Thyroid gland (tissue), 4 donors: ENCODE data around the gene KCNQ1. TPM values are rescaled to one million over a fixed set of nuclear protein-coding genes. Genes with fewer than 3 reads are reported as not detected.

Source experiments
- DNase-seq, 2 donors: peaks; one replicate each; pipeline ENCODE4 v3.0.0-alpha.2; 2019
- H3K27ac ChIP-seq, 3 donors: fragments of 200-600 bp; sonication (generic); 1 replicate in 2 of 3; 2 replicates in 1 of 3; pipeline ENCODE4 v1.5.1; 2016 to 2019; ENCODE audit warnings: mild to moderate bottlenecking in 1 of 3, moderate library complexity in 1 of 3
- H3K27me3 ChIP-seq: fragments of 200-600 bp; sonication (generic); one replicate; pipeline ENCODE4 v1.5.1; 2019
- H3K36me3 ChIP-seq, 2 donors: fragments of 200-600 bp; sonication (generic); one replicate each; pipeline ENCODE4 v1.5.1; 2016 to 2019
- H3K4me1 ChIP-seq, 2 donors: fragments of 200-600 bp; sonication (generic); one replicate each; pipeline ENCODE4 v1.5.1; 2017 to 2019
- H3K4me3 ChIP-seq, 3 donors: fragments of 200-600 bp; sonication (generic); replicated peaks in 1 of 3; 1 replicate in 2 of 3; 2 replicates in 1 of 3; pipeline ENCODE4 v1.5.1; 2016; ENCODE audit warnings: mild to moderate bottlenecking in 1 of 3
- H3K9me3 ChIP-seq: fragments of 200-600 bp; sonication (generic); one replicate; pipeline ENCODE4 v1.5.1; 2017
- CTCF ChIP-seq, 6 experiments: fragments of 200-600 bp in 3 of 6; fragments of 450-650 bp in 3 of 6; sonication (generic) in 3 of 6; IDR thresholded peaks; one replicate each; pipeline ENCODE4 v1.5.1; 2016 to 2019; ENCODE audit warnings: antibody characterized with exemption in 6 of 6, mild to moderate bottlenecking in 2 of 6, inconsistent platforms in 1 of 6, moderate library complexity in 1 of 6
- POLR2A ChIP-seq, 2 donors: fragments of 450-650 bp; IDR thresholded peaks; one replicate each; pipeline ENCODE4 v1.6.1; 2017; ENCODE audit warnings: antibody characterized with exemption in 2 of 2, mild to moderate bottlenecking in 2 of 2, moderate library complexity in 1 of 2
- WGBS, 2 donors: methylation state at CpG; one replicate each; pipeline ENCODE4 v1.1.5; 2017; 5-methylcytosine and 5-hydroxymethylcytosine counted together
- intact Hi-C: fragments of 100-400 bp; cut with DNase I; formaldehyde crosslinking; loops from one replicate; pipeline ENCODE4 v1.15.1; 2023
- total RNA-seq, 4 donors: library from RNA; depleted of rRNA; stranded (reverse); fragments of >200 nt; gene quantifications; one replicate each; pipeline ENCODE4 v1.2.3, GENCODE V29; 2016

The KCNQ1 gene
- total RNA-seq, 4 donors from 2014 or later, result 51.3 to 103 (median 97.8) TPM

GRCh38 chr11:2802389-2803185 lies 357.8 kb downstream of the KCNQ1 start:
- Histone ChIP-seq H3K27me3 (no peaks in the 10 kb centered on the region), H3K27ac (no peak overlapping the region), H3K4me1 (peaks cover 3 to 20% of the 10 kb centered on the region in 2 donors), H3K36me3 (no peaks in the 10 kb centered on the region), H3K9me3 (no peaks in the 10 kb centered on the region), H3K4me3 (no peak overlapping the region)
- DNase-seq, result peak in 1 of 2 donors; percentile 0
- WGBS, 2 donors, result 92 to 96% methylated on average over 11 to 17 of the region's 18 CpGs
- intact Hi-C loops, result no loop called here
- no peak for TF ChIP-seq POLR2A (IDR thresholded peaks at IDR 0.05)
- no peak for TF ChIP-seq CTCF (IDR thresholded peaks at IDR 0.05)

DNA sequence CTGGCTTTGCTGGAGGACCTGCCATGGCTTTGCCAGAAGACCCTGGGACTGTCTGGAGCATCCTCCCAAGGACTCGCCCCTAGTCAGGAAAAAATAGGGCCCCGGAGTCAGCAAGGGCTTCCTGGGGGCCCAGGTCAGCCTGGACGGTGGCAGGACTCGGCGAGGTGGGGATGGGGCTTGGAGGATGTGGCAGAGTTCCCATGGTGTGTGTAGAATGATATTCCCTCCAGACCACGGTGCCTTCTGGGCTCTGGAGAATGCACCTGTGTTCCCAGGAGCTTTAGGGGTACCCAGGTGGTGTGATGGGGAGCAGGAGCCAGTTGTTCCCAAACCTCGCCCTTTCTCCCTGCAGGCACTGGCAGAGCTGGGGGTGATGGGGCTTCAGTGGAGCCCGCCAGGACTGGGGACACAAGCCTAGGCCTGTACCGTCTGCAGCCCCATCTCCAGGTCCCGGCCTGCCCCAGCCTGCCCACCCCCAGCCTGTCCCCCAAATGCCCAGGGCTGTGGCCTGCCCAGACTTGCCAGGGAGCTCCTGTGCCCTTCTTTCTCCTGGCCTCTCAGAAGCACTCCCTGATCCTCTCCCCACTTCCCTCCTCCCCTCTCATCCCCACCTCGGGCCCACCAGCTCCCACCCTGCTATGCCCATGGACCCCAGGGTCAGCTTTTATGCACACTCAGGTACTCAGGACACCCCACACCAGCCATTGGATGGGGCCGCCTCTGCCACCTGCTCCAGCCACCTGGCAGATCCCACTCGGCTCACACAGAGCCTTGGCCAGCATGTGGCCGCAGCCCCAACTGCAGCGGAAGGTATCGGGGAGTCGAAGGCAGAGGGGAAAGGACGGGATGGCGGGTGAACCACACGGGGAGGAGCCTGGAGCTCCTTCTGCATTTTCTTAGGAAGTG lies 358.6 kb downstream of the KCNQ1 start:
- intact Hi-C loops, result no loop called here
- TF ChIP-seq CTCF (IDR thresholded peaks at IDR 0.05) (no peak), POLR2A (IDR thresholded peaks at IDR 0.05) (no peak)
- Histone ChIP-seq H3K36me3 (no peaks in the 10 kb centered on the region), H3K27ac (no peak overlapping the region), H3K4me3 (no peak overlapping the region), H3K4me1 (peaks cover 7 to 25% of the 10 kb centered on the region in 2 donors), H3K9me3 (no peaks in the 10 kb centered on the region), H3K27me3 (no peaks in the 10 kb centered on the region)
- DNase-seq, result no peak
- WGBS, 2 donors, result 90 to 94% methylated on average over 16 to 19 of the region's 20 CpGs

GRCh38 chr11:2804189-2804588 lies 359.4 kb downstream of the KCNQ1 start:
- DNase-seq, result no peak
- WGBS, 2 donors, result 93 to 96% methylated on average over 10 of the region's 10 CpGs

DNA sequence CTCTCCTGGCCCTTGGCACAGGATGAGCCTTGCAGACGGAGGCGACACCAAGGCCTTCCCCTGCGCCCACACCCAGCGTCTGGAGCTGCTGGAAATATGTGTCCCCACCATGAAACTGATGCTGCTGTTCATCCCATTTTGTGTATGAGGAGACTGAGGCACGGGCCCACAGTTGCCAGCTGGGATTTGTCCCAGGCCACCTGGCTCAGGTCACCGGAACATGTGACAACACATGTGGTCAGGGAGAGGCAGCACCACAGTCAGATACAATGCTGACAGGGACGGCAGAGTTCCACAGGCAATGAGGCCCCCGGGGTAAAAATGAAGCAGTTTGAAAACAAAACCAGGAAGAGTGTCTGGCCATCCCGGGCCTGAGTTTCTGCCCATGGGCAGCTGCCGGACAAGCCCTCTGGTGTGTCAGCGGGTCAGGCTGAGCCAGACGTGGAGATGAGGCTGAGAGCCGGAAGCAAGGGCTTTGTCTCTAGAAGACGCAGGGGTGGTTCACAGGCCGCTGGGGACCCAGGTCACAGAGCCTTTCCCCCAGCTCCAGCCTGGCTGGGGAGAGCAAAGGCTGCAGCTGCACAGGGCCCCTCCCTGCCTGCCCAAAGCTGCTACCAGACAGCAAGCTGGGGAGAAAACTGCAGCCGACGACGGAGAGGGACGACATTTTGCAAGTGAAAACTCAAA lies 360.0 kb downstream of the KCNQ1 start:
- Histone ChIP-seq H3K9me3 (no peaks in the 10 kb centered on the region), H3K27me3 (no peaks in the 10 kb centered on the region), H3K4me1 (peaks cover 7 to 23% of the 10 kb centered on the region in 2 donors), H3K4me3 (no peak overlapping the region), H3K36me3 (no peaks in the 10 kb centered on the region), H3K27ac (no peak overlapping the region)
- intact Hi-C loops, result no loop called here
- DNase-seq, result peak; percentile 0 to 2
- WGBS, 2 donors, result 85 to 93% methylated on average over 17 to 19 of the region's 19 CpGs
- TF ChIP-seq POLR2A (IDR thresholded peaks at IDR 0.05) (no peak), CTCF (IDR thresholded peaks at IDR 0.05) (no peak)

More at GRCh38 chr11:2804189-2804588, 359.4 kb downstream of the KCNQ1 start:
- Histone ChIP-seq H3K4me3 (no peak overlapping the region), H3K36me3 (no peaks in the 10 kb centered on the region), H3K4me1 (peaks cover 7 to 25% of the 10 kb centered on the region in 2 donors), H3K27ac (no peak overlapping the region), H3K9me3 (no peaks in the 10 kb centered on the region), H3K27me3 (no peaks in the 10 kb centered on the region)
- TF ChIP-seq CTCF (IDR thresholded peaks at IDR 0.05) (no peak), POLR2A (IDR thresholded peaks at IDR 0.05) (no peak)
- intact Hi-C loops, result no loop called here
